ENCODE results near the gene NIF3L1. TPM values are rescaled to one million over a fixed set of nuclear protein-coding genes. Genes with fewer than 3 reads are reported as not detected.
A peak's percentile ranks its signal among the peaks of the same experiment; 100 is the strongest.

Gene NIF3L1
- total and polyA plus RNA-seq, 2 of the 13 experiments (the other 11 are each of a cell fraction or from before 2014, with no cell fraction given) = 67.9 to 75.2 TPM

- peak; percentile 75 for DNase-seq (ENCODE audit: low spot score)
- H3K27me3 ChIP-seq (ENCODE audit: control insufficient read depth in 1 of 2, insufficient read depth in 2 of 2, low read length in 2 of 2) = no peaks in the 10 kb centered on the region
- H3K27ac ChIP-seq (ENCODE audit: extremely low read length, insufficient read depth, low read length) = no peak overlapping the region
- no peak overlapping the region for H3K4me3 ChIP-seq (replicated peaks in 1 of 3; ENCODE audit: insufficient read depth in 1 of 3, low read depth in 2 of 3, low read length in 3 of 3)
- ATAC-seq = peak; percentile 91
- no peak overlapping the region for H3K9ac ChIP-seq (ENCODE audit: insufficient read depth, low read depth, low read length)
- H3K79me2 ChIP-seq (ENCODE audit: insufficient read depth, low read length) = no peaks in the 10 kb centered on the region
- BruUV-seq (replicated peaks) = no TSS peak
- in situ Hi-C loops (cut with HindIII; ENCODE audit: extremely low pct_ligation_motif_present, low pct_unique_long_range_greater_than_20kb) (loop anchor here (5.0 kb wide), 2 partner anchors 167 to 272 kb away; partner anchors contain the start of genes HYCC2 and NDUFB3), intact Hi-C loops (cut with micrococcal nuclease; ENCODE audit: unreplicated experiment) (loop anchor here (1.0 kb wide), 3 partner anchors 166 to 272 kb away; partner anchors contain the start of gene HYCC2)
- peak; percentile 34 for FAIRE-seq
- ChIA-PET POLR2A (interaction anchor here (0.9 to 1.9 kb wide), 8 partner anchors 16 to 327 kb away, joined by 3 to 9 read pairs (median 4); partner anchors contain the start of genes NIF3L1, ORC2 and PPIL3), CTCF (ENCODE audit: low intra/inter-chr PET ratio, low total read pairs) (interaction anchor here (1.2 to 2.5 kb wide), 4 partner anchors 57 to 272 kb away, joined by 3 to 26 read pairs (median 13); partner anchors contain the start of gene ORC2)
- no peak overlapping the region for H3K4me2 ChIP-seq (ENCODE audit: low read depth, low read length)
- H2AFZ ChIP-seq (ENCODE audit: low read length) = no peak overlapping the region
- H3K9me3 ChIP-seq (ENCODE audit: low read length) = no peaks in the 10 kb centered on the region
- H3K4me1 ChIP-seq (ENCODE audit: insufficient read depth, low read length) = no peaks in the 10 kb centered on the region
- H4K20me1 ChIP-seq (ENCODE audit: insufficient read depth, low read length) = no peaks in the 10 kb centered on the region
- 62% methylated on average over 2 of the region's 2 CpGs for WGBS (ENCODE audit: low lambda C conversion rate)
- peaks cover 9 to 34% of the 10 kb centered on the region in 2 experiments; a peak in 3 of 5 replicates for H3K36me3 ChIP-seq (replicated peaks in 1 of 2; ENCODE audit: control insufficient read depth in 1 of 2, insufficient read depth in 2 of 2, low read length in 2 of 2)
- TF ChIP-seq ZFP82 (CRISPR knock-in tag; IDR thresholded peaks at IDR 0.05; ENCODE audit: borderline replicate concordance) (no peak), DRAP1 (CRISPR knock-in tag; IDR thresholded peaks at IDR 0.05) (0 out of 2 replicates have a peak, but pooled peaks have one; percentile 36), ELF3 (CRISPR knock-in tag; IDR thresholded peaks at IDR 0.05) (peak; percentile 44; the same call in 1 of the 2 replicates), ZNF235 (CRISPR knock-in tag; IDR thresholded peaks at IDR 0.05; ENCODE audit: borderline replicate concordance) (no peak), NONO (IDR thresholded peaks at IDR 0.05) (no peak), NONO (CRISPR knock-in tag; conservative IDR thresholded peaks at IDR 0.05) (peak; percentile 50; the same call in 1 of the 2 replicates), MXI1 (IDR thresholded peaks at IDR 0.05; ENCODE audit: borderline replicate concordance, low read depth, low read length) (peak; percentile 28; the same call in 1 of the 3 replicates), KMT2A (CRISPR knock-in tag; IDR thresholded peaks at IDR 0.05) (0 out of 2 replicates have a peak, but pooled peaks have one; percentile 32), FOXA3 (CRISPR knock-in tag; IDR thresholded peaks at IDR 0.05) (0 out of 2 replicates have a peak, but pooled peaks have one; percentile 24), STAG1 (CRISPR knock-in tag; IDR thresholded peaks at IDR 0.05) (peak; percentile 98), THAP7 (CRISPR knock-in tag; IDR thresholded peaks at IDR 0.05) (peak; percentile 70; the same call in 1 of the 2 replicates), REPIN1 (CRISPR knock-in tag; IDR thresholded peaks at IDR 0.05; ENCODE audit: borderline replicate concordance, low read depth) (0 out of 2 replicates have a peak, but pooled peaks have one; percentile 17), HMGXB4 (CRISPR knock-in tag; IDR thresholded peaks at IDR 0.05; ENCODE audit: borderline replicate concordance in 1 of 2, low read depth in 1 of 2) (peak in 1 of 2 experiments; percentile 60; a peak in 1 of 4 replicates), PAF1 (CRISPR knock-in tag; IDR thresholded peaks at IDR 0.05) (peak; percentile 59; the same call in 1 of the 2 replicates), ZNF574 (CRISPR knock-in tag; IDR thresholded peaks at IDR 0.05) (peak; percentile 41; the same call in 1 of the 2 replicates), KLF11 (CRISPR knock-in tag; IDR thresholded peaks at IDR 0.05) (peak; percentile 49; the same call in 1 of the 2 replicates)
Observed at GRCh38 chr2:200905618-200906296, 16.6 kb downstream of the NIF3L1 start.
